Measurements from ENCODE around the gene UAP1L1. TPM values are rescaled to one million over a fixed set of nuclear protein-coding genes. Genes with fewer than 3 reads are reported as not detected.

The UAP1L1 gene
- total and polyA plus RNA-seq, 2 experiments from 2014 or later = 2.5 to 8.1 TPM

DNA sequence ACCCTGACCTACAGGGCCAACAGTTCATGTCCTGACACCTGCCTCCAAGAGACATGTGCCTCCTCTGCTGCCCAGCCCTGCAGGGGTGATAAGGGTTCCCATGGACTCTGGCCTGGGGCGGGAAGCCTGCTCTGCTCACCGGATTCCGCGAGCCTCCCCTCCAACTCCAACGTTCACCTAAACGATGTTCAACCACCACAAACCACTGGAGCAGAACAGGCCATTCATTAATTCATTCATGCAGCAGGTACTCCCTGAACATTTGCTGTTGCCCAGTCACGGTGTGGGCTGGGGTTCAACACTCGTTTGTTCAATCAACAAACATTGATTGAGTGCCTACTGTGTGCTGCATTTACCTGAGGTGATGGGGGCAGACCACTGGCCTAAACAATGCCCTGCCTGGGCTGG, 3.3 kb upstream of the UAP1L1 start (continued):
- TF ChIP-seq, protein P1, sequence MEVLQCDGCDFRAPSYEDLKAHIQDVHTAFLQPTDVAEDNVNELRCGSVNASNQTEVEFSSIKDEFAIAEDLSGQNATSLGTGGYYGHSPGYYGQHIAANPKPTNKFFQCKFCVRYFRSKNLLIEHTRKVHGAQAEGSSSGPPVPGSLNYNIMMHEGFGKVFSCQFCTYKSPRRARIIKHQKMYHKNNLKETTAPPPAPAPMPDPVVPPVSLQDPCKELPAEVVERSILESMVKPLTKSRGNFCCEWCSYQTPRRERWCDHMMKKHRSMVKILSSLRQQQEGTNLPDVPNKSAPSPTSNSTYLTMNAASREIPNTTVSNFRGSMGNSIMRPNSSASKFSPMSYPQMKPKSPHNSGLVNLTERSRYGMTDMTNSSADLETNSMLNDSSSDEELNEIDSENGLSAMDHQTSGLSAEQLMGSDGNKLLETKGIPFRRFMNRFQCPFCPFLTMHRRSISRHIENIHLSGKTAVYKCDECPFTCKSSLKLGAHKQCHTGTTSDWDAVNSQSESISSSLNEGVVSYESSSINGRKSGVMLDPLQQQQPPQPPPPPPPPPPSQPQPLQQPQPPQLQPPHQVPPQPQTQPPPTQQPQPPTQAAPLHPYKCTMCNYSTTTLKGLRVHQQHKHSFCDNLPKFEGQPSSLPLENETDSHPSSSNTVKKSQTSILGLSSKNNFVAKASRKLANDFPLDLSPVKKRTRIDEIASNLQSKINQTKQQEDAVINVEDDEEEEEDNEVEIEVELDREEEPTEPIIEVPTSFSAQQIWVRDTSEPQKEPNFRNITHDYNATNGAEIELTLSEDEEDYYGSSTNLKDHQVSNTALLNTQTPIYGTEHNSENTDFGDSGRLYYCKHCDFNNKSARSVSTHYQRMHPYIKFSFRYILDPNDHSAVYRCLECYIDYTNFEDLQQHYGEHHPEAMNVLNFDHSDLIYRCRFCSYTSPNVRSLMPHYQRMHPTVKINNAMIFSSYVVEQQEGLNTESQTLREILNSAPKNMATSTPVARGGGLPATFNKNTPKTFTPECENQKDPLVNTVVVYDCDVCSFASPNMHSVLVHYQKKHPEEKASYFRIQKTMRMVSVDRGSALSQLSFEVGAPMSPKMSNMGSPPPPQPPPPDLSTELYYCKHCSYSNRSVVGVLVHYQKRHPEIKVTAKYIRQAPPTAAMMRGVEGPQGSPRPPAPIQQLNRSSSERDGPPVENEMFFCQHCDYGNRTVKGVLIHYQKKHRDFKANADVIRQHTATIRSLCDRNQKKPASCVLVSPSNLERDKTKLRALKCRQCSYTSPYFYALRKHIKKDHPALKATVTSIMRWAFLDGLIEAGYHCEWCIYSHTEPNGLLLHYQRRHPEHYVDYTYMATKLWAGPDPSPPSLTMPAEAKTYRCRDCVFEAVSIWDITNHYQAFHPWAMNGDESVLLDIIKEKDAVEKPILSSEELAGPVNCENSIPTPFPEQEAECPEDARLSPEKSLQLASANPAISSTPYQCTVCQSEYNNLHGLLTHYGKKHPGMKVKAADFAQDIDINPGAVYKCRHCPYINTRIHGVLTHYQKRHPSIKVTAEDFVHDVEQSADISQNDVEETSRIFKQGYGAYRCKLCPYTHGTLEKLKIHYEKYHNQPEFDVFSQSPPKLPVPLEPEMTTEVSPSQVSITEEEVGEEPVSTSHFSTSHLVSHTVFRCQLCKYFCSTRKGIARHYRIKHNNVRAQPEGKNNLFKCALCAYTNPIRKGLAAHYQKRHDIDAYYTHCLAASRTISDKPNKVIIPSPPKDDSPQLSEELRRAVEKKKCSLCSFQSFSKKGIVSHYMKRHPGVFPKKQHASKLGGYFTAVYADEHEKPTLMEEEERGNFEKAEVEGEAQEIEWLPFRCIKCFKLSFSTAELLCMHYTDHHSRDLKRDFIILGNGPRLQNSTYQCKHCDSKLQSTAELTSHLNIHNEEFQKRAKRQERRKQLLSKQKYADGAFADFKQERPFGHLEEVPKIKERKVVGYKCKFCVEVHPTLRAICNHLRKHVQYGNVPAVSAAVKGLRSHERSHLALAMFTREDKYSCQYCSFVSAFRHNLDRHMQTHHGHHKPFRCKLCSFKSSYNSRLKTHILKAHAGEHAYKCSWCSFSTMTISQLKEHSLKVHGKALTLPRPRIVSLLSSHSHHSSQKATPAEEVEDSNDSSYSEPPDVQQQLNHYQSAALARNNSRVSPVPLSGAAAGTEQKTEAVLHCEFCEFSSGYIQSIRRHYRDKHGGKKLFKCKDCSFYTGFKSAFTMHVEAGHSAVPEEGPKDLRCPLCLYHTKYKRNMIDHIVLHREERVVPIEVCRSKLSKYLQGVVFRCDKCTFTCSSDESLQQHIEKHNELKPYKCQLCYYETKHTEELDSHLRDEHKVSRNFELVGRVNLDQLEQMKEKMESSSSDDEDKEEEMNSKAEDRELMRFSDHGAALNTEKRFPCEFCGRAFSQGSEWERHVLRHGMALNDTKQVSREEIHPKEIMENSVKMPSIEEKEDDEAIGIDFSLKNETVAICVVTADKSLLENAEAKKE (CRISPR knock-in tag; IDR thresholded peaks at IDR 0.05) = no peak
- TF ChIP-seq, protein P2, sequence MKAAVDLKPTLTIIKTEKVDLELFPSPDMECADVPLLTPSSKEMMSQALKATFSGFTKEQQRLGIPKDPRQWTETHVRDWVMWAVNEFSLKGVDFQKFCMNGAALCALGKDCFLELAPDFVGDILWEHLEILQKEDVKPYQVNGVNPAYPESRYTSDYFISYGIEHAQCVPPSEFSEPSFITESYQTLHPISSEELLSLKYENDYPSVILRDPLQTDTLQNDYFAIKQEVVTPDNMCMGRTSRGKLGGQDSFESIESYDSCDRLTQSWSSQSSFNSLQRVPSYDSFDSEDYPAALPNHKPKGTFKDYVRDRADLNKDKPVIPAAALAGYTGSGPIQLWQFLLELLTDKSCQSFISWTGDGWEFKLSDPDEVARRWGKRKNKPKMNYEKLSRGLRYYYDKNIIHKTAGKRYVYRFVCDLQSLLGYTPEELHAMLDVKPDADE (IDR thresholded peaks at IDR 0.05) = no peak
- TF ChIP-seq ZNF114 (CRISPR knock-in tag; IDR thresholded peaks at IDR 0.05) (no peak), EZH2phosphoT487 (IDR thresholded peaks at IDR 0.05; ENCODE audit: unreplicated experiment) (no peak), JUNB (IDR thresholded peaks at IDR 0.05; ENCODE audit: unreplicated experiment) (no peak), POLR2AphosphoS5 (IDR thresholded peaks at IDR 0.05; ENCODE audit: low read depth) (no peak), STAT1 (IDR thresholded peaks at IDR 0.05; ENCODE audit: unreplicated experiment) (no peak), ZNF331 (CRISPR knock-in tag; IDR thresholded peaks at IDR 0.05; ENCODE audit: low read depth) (no peak), EZH2 (IDR thresholded peaks at IDR 0.05; ENCODE audit: low read depth, unreplicated experiment) (no peak)

Measured in GM23338 (cell line).